Astrocyte of the cerebellum (primary cell): Measurements from ENCODE around the gene PSMD13.

Experiments
- DNase-seq: peaks from one replicate; pipeline ENCODE4 v3.0.0-alpha.2; 2011; ENCODE audit warnings: low read depth
- H3K4me3 ChIP-seq: 2 replicates; pipeline ENCODE4 v1.5.1; 2011; ENCODE audit warnings: mild to moderate bottlenecking, low read depth, low read length, moderate library complexity
- CTCF ChIP-seq: IDR thresholded peaks from 2 replicates; pipeline ENCODE4 v1.5.1; 2012; ENCODE audit warnings: low read length, low read depth, moderate library complexity, mild to moderate bottlenecking; ENCODE audit errors: missing control alignments
- in situ Hi-C: cut with HindIII; loops from 2 replicates; pipeline ENCODE4 v1.10.0; 2017; ENCODE audit warnings: low sequenced_read_pairs

Gene PSMD13

GRCh38 chr11:221539-221938 is 15.2 kb upstream of the PSMD13 start:
- TF ChIP-seq CTCF: no peak
- DNase-seq: no peak
- H3K4me3 ChIP-seq: no peak overlapping the region
- in situ Hi-C loops: no loop called here

- no peak overlapping the region for H3K4me3 ChIP-seq
- DNase-seq: no peak
- in situ Hi-C loops: no loop called here
- TF ChIP-seq CTCF: no peak
Measured at GRCh38 chr11:221998-222789, 14.6 kb upstream of the PSMD13 start.

GRCh38 chr11:223026-223789 is 13.6 kb upstream of the PSMD13 start:
- in situ Hi-C loops: no loop called here

GRCh38 chr11:223884-224283 is 12.9 kb upstream of the PSMD13 start:
- in situ Hi-C loops: no loop called here
- TF ChIP-seq CTCF: no peak
- DNase-seq: no peak
- H3K4me3 ChIP-seq: no peak overlapping the region

More at GRCh38 chr11:223026-223789, 13.6 kb upstream of the PSMD13 start:
- DNase-seq: no peak
- H3K4me3 ChIP-seq: no peak overlapping the region
- TF ChIP-seq CTCF: no peak

- in situ Hi-C loops: no loop called here
- H3K4me3 ChIP-seq: no peak overlapping the region
- TF ChIP-seq CTCF: no peak
- DNase-seq: no peak
Measured at GRCh38 chr11:224424-224823, 12.4 kb upstream of the PSMD13 start.

- no peak for TF ChIP-seq CTCF
- no peak for DNase-seq
- no peak overlapping the region for H3K4me3 ChIP-seq
- in situ Hi-C loops: no loop called here
Measured at GRCh38 chr11:225734-226453, 10.9 kb upstream of the PSMD13 start.
